ENCODE measurements around the gene DLGAP3.

Gene DLGAP3

GRCh38 chr1:34910425-34910824, 19.0 kb downstream of the DLGAP3 start:
- Histone ChIP-seq H3K36me3 (peaks cover 6% of the 10 kb centered on the region), H3K4me3 (ENCODE audit: low read depth, low read length) (no peak overlapping the region), H3K27me3 (ENCODE audit: insufficient read depth, low read depth, severe bottlenecking) (no peaks in the 10 kb centered on the region), H3K9me3 (ENCODE audit: severe bottlenecking) (no peaks in the 10 kb centered on the region), H3K27ac (no peak overlapping the region)
- DNase-seq = no peak
- no peak for TF ChIP-seq CTCF (IDR thresholded peaks at IDR 0.05; ENCODE audit: low read depth, low read length)

GRCh38 chr1:34908369-34908768, 21.1 kb downstream of the DLGAP3 start:
- Histone ChIP-seq H3K4me3 (ENCODE audit: low read depth, low read length) (no peak overlapping the region), H3K36me3 (peaks cover 25% of the 10 kb centered on the region), H3K27ac (no peak overlapping the region), H3K9me3 (ENCODE audit: severe bottlenecking) (no peaks in the 10 kb centered on the region), H3K27me3 (ENCODE audit: insufficient read depth, low read depth, severe bottlenecking) (no peaks in the 10 kb centered on the region)
- TF ChIP-seq CTCF (IDR thresholded peaks at IDR 0.05; ENCODE audit: low read depth, low read length) = no peak
- DNase-seq = no peak

DNA sequence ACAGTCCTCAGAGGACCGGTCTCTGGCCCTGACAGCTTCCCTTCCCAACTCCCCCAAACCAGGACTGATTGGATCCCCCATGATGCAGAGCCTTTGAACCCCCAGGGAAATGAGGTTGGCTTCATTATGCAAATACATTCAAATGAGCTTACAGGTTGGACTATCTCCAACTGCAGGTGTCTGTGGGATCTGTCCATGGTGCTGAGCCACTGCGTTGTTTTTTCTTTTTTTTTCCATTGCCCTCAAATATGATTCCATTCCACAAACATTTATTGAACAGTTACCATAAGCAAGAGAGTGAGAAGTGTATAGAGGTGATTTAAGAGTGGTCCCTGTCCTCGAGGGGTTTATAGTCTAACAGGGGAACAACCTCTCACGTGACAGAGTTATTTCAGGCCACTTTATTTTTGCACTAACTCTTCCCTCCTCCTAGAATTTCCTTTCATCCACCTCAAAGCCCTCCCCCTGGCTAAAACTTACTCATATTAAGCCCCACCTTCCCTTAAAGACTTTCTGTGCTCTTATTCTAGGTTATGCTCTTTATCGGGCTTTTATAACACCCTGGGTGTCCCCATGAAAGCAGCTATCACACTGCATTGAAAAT, 21.9 kb downstream of the DLGAP3 start:
- peak overlapping the region; percentile 83 for H3K27ac ChIP-seq
- DNase-seq = no peak
- H3K36me3 ChIP-seq = peaks cover 32% of the 10 kb centered on the region
- H3K9me3 ChIP-seq (ENCODE audit: severe bottlenecking) = no peaks in the 10 kb centered on the region
- H3K27me3 ChIP-seq (ENCODE audit: insufficient read depth, low read depth, severe bottlenecking) = no peaks in the 10 kb centered on the region
- H3K4me3 ChIP-seq (ENCODE audit: low read depth, low read length) = no peak overlapping the region
- no peak for TF ChIP-seq CTCF (IDR thresholded peaks at IDR 0.05; ENCODE audit: low read depth, low read length)

DNA sequence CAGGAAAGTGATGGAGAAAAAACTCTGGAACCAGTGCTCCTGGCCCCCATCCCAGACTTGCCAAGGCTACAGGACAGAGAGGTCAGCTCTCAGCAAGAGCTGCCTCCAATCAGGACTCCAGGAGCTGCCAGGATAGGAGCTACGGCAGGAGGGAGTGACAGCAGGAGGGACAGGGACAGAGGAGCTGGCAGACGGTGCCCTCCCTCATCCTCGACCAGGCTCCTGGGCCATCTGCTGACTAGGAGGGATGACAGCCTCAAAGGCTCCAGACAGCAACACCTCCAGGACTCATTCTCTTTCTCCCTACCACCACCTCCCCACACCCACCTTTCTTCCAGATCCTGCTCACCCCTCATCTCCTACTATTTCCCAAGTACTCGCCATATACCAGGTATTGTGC, 22.7 kb downstream of the DLGAP3 start:
- Histone ChIP-seq H3K4me3 (ENCODE audit: low read depth, low read length) (no peak overlapping the region), H3K9me3 (ENCODE audit: severe bottlenecking) (no peaks in the 10 kb centered on the region), H3K36me3 (peaks cover 32% of the 10 kb centered on the region), H3K27ac (peak overlapping the region; percentile 83), H3K27me3 (ENCODE audit: insufficient read depth, low read depth, severe bottlenecking) (no peaks in the 10 kb centered on the region)
- peak; percentile 92 for DNase-seq
- TF ChIP-seq CTCF (IDR thresholded peaks at IDR 0.05; ENCODE audit: low read depth, low read length) = no peak

DNA sequence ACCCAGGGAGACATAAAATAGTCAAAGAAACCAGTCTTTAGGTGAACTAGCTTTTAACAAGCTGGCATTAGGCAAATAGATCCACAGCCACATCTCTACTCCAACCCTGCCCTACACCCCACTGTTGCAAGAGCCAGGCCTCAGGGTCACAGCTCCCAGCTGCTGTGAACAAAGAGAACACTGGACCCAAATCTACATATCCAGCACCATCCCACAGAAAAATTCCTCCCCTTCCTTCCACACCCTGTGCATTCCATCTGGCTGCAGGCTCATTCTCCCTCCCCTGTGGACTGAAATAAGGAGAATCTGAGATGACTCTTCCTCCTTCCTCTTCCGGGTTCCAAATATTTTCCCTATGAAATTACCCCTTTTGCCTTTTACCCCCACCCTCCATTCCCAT, 23.2 kb downstream of the DLGAP3 start:
- no peak for TF ChIP-seq CTCF (IDR thresholded peaks at IDR 0.05; ENCODE audit: low read depth, low read length)
- Histone ChIP-seq H3K27ac (peak overlapping the region; percentile 83), H3K36me3 (peaks cover 32% of the 10 kb centered on the region), H3K4me3 (ENCODE audit: low read depth, low read length) (no peak overlapping the region), H3K9me3 (ENCODE audit: severe bottlenecking) (no peaks in the 10 kb centered on the region), H3K27me3 (ENCODE audit: insufficient read depth, low read depth, severe bottlenecking) (no peaks in the 10 kb centered on the region)
- DNase-seq = no peak

GRCh38 chr1:34905098-34905459, 24.4 kb downstream of the DLGAP3 start:
- Histone ChIP-seq H3K27me3 (ENCODE audit: insufficient read depth, low read depth, severe bottlenecking) (no peaks in the 10 kb centered on the region), H3K9me3 (ENCODE audit: severe bottlenecking) (no peaks in the 10 kb centered on the region), H3K27ac (no peak overlapping the region), H3K36me3 (peaks cover 32% of the 10 kb centered on the region), H3K4me3 (ENCODE audit: low read depth, low read length) (no peak overlapping the region)
- no peak for TF ChIP-seq CTCF (IDR thresholded peaks at IDR 0.05; ENCODE audit: low read depth, low read length)
- DNase-seq = no peak
